EH (cell line): ENCODE measurements around the gene SLC48A1.

Source experiments
- DNase-seq: peaks from one replicate; pipeline ENCODE4 v3.0.0-alpha.2; 2015; ENCODE audit warnings: low read depth

Gene SLC48A1

DNA sequence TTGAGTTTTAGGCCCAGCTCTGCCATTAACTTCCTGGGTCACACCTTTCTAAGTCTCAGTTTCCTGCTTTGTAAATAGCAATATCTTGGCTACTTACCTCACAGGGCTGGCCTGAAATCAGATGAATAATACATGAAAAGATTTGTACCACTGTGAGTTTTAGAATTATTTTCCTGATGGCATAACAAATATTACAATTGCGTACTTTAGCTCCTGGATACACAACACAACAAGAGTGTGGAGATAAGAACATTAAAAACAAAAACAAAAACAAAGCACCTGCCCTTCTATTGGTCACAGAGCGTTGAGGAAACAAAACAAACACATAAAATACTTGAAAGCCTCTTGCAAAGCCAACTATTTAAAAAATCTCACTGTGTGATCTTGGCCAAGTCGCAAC, 51.6 kb downstream of the SLC48A1 start:
- no peak for DNase-seq

DNA sequence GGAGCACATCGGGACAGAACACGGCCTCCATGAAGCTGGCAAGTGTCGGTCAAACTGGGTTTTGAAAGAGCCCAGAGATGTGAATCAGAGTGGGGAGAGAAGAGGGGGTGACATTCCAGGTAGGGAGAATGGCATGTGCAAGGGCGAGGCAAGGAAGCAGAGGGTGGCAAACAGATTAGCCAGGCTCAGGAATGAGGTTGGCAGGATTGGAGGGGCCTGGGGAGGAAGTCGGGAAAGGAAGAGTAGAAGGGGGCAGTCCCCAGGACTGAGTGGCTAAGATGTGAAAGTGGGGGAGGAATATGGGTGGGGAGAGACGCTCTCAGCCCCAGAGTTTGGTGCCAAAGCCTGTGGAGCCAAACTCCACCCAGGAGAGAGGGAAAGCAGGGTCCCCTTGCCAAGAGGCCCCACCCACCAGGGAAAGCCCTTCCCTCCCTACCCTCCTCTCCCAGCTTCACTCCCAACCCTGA, 52.2 kb downstream of the SLC48A1 start:
- DNase-seq = no peak

DNA sequence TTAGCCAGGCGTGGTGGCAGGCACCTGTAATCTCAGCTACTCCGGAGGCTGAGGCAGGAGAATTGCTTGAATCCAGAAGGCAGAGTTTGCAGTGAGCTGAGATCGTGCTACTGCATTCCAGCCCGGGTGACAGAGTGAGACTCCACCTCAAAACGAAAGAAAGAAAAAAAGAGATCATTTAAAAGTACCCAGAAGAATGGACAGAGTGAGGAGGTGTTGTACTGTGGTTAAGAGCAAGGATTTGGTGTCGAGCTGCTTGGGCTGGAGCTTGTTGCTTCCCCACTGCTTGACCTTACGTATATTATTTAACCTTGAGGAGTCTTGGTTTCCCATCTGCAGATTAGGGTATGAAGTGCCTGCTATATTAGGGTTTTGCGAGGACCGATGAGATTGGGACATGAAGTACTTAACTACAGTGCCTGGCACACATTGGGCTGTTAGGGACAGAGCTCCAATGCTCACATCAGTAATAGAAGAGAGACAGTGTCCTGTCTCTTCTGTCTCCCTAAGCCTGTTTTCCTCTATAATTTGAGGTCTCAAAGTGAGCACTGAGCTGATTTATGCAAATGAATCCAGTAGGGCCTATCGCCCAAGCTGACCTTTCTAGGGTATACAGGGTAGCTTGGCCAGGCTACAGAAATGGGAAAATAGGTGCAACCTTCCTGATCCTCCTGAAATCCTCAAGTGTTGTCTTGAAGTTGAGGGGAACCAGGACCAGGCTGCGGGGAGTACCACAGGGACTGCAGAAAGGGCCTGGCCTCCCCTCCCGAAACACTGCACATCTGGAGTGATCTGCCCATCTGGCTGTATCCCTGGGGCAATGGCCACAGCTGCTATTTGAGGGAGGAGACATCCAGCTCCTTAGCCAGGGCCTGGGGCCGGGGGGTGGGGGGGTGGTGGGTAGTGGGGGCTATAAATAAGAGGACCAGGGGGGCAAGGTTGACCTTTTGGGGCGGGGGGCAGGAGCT, 55.3 kb downstream of the SLC48A1 start:
- peak; percentile 47 for DNase-seq

GRCh38 chr12:47828976-47829482, 56.0 kb downstream of the SLC48A1 start:
- peak; percentile 91 for DNase-seq

DNA sequence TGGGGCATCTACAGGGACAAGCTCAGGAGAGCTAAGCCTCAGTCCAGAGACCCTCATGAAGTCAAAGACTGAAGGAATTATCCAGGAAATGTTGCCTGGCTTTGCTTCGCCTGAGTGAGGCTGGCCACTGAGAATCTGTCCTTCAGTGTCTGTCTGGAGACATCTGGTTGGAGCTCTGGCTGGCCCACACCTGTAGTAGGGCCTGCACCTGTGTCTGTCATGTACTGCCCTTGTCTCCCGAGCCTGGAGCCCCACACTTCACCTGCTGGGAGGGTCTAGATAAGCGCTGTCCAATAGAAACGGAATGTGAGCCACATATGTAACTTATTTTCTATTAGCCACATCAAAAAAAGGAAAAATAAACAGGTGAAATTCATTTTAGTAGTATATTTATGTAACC, 56.5 kb downstream of the SLC48A1 start:
- no peak for DNase-seq
